Stimulated activated CD8-positive, alpha-beta memory T cell treated with anti-CD3 and anti-CD28 coated beads, Interleukin-15, amount 100 ng/mL, for 4 hours (primary cell): ENCODE measurements around the gene CCDC136.

ENCODE experiments used
- DNase-seq, 2 donors: peaks; one replicate each; pipeline ENCODE4 v3.0.0-alpha.2; 2020; ENCODE audit warnings: low read depth in 2 of 2

CCDC136 gene

DNA sequence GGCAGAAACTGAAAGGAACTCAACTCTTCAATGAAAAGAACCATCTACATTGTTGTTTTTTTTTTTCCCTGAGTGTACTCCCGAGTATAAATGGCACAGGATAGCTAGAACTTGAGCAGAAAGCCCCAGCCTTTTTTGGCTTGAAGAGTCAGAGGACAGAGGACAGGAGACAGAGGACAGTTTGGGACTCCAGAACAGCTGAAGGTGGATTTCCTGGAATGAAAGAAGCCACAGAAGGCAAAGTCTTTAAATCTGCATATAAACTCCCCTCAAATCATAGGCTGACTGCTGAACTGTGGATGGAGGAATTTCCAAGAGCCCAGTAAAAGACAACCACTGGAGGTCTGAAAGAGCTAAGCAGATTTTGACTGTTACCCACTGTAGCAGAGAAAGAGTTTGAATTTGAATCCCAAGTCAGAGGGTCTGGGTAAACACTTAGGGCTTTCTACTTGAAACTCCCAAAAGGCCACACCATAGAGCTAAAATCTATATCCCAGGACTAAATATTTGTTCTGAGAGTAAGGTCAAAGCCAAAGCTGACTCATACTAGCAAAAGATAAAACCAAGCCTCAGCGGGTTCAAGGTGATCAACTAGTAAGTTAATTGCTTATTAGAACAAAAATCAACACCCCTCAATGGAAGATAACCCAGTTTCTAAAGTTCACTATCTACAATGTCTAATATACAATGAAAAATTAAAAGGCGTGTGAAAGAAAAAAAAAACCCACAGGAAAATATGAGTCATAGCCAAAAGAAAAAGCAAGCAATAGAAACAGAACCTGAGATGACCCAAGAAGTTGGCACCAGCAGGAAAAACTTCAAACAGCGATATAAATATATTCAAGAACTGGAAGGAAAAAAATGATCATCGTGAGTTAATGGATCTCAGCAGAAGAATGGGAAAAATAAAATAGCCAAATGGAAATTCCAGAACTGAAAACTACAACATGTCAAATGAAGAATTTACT lies 14.3 kb upstream of the CCDC136 start:
- no peak for DNase-seq

DNA sequence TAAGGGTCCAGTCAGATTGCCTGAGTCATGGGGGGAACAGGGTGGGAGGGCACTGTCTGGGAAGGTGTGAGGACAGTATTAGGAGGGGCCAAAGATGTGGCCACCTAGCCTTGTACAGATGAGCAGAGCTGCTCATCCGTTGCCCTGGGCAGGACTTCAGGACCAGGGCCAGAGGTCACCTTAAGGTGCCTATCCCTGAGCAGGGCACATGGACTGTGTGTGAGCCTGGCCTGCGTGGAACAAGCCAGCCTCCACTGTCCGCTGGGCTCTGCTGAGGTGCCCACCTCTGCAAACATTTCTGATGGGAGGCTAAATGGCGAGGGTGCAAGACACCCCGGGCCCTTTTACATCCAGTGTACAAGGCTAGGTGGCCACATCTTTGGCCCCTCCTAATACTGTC lies 12.8 kb upstream of the CCDC136 start:
- DNase-seq, result no peak

DNA sequence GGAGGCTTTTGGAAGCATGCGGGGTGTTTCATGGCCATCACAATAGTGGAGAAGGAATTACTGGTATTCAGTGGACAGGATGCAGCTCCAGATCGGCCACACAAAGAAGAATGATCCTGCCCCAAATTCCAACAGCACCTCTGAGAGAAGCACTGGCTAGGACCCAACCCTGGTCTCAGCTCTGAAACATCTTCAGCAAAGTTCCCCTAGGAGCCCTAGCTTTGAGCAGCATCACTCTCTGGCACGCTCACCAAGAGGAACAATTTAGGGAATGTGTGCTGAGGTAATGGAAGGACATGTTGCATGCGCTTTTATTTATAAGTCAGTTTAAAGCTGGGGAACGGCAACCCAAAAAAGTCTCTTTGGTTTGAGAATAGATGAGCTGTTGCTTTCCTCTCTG lies 10.6 kb upstream of the CCDC136 start:
- no peak for DNase-seq

DNA sequence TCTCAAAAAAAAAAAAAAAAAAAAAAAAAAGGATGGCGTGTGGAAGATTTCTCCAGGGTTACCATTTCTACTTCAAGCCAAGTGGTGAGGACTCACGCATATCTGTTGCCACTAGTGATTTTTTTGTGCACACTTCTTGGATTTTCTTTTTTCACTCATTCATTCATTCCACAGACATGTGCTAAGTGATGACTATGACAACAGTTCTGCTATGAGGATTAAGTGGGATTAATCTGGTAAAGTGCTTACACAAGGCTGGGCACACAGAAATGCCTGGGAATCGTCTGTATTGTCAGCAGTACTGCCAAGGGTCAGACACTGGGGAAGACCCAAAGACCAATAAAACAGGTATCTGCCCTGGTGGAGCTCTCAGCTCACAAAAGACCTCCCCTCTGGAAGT lies 9.9 kb upstream of the CCDC136 start:
- DNase-seq, result no peak

DNA sequence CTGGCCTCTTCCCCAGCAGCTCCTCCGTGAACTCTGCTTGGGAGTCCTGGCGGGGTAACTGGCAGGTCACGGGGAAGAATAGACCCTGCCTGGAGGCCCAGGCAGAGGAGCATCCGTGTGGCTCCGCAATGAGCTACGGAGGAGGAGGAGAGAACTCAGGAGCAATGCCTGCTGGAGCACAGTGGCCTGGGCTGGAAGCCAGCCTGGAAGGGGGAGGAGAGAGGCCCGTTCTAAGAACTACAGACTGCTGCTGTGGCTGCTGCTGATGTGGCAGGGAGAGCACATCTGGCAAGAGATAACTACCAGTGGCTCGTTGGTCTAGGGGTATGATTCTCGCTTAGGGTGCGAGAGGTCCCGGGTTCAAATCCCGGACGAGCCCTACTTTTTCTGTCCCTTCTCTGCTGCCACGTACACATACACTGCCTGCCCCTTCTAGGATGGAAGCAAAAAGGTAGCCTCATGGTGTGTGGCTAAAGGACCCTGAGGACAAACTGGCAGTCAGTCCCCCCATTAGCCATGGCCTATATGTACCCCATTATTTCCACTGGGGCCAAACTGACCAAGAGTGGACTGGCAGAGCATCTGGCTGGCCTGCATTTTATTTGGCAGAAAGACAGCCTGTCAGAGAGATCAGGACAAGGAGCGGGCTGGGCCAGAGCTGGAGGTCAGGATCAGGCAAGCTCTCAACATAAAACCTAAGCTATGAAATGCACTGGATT lies 8.5 kb upstream of the CCDC136 start:
- DNase-seq, result no peak

DNA sequence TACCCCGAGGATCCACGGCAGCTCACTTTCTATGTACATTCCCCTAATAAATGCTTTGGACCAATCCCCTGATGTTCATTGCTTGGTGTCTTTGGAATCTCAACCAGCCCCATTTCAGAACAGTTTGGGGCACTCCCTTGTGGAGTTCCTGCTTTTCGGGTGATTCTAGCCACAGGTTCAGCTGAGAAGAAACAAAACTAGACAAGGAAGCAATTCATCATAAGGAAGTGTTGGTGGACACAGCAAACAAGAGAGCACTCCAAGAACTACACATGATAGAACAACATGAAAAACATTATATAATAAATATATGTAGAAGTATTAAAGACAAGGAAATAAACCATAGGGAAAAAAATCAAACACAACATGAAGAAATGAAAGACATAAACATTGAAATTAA lies 6.0 kb upstream of the CCDC136 start:
- no peak for DNase-seq

DNA sequence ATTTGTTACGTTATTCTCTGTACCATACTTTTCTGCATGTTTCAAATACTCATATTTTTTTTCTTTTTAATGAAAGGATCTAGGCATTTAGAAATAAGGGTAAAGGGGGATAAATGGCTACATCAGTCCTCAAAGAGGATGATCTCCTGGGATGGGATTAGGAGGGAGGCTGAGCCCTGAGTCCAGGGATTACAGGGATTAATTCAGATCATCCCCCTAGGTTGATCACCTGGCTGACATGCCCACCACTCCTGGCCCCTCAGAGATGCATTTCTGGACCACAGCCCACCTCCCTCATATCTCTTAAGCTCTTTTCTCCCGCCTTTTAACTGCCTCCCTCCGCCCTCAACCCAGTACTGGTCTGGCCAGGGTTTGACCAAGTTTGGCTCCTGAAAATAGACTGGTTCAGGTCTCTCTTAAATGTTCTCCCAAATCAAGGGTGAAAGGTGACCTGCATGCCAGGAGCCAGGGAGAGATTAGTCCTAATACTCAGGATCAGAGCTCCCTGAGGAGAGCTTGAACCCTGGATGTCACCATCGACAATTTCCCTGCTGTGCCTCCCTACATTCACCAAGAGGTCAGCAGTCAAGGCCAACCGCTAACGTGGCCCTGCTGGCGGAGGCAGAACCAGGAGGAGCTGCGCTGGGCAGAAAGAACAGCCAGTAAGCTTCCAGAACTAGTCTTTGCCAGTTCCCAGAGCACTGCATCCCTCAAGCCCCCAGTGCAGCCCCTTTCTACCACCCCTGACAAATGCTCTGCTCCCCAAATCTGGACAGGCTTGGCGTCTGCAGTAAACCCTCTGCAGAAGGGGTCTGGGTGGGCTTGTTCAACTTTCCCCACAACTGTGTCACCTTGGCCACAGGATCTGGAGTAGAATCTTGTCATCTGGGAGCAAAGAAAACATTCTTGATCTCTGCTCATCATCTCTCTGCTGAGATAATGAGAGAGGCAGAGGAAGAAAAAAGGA lies 3.0 kb upstream of the CCDC136 start:
- DNase-seq, result no peak

DNA sequence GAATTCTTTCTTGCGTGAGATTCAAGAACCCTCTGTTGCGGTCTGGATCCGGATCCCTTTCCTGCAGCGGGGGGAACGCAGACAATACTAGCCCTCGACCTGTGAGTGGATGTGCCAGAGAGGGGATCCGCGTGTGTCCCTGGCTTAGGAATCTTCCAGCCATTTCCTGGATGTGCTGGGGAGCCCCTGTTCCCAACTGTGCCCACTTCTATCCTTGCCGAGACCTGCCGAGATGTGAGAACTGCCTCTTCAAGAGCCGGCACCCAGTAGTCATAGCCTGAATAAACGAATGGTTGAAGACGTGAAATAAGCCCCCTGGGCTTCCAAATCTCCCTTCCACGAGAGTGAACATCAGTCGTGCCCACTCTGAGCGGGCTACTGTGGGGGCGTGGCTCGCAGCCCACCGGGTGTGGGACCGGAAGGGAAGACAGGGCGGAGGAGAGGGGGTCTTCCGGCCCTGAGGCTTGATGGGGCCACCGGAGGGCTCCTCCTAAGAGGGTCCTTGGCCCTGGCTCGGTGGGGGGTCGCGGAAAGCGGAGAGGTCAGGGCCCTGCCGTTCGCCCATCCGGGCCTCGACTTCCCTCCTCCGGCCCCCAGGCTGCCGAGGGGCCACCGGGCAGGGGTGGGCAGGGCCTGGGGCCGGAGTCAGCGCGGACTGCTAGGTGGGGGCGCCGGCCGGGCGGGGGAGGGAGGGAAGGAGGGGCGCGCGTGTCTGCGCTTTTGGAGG lies 1.3 kb upstream of the CCDC136 start:
- DNase-seq, result no peak

DNA sequence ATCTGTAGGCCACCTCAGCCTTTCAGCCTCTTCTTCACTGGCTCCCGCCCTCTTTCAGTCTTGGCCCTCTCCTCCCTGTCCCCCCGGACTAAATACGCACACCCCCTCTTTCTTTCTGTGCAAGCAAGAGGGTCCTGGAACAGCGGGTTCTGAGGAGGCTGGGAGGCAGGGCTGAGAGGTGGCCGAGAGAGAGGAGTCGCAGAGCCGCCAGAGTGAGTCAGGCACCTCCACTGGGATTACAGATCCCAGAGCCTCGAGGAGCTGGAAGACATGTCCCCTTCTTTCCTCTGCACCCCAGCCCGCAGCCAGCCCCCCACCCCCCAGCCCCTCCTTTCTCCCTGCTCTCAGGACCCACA lies 182 bp downstream of the CCDC136 start:
- DNase-seq, result no peak

DNA sequence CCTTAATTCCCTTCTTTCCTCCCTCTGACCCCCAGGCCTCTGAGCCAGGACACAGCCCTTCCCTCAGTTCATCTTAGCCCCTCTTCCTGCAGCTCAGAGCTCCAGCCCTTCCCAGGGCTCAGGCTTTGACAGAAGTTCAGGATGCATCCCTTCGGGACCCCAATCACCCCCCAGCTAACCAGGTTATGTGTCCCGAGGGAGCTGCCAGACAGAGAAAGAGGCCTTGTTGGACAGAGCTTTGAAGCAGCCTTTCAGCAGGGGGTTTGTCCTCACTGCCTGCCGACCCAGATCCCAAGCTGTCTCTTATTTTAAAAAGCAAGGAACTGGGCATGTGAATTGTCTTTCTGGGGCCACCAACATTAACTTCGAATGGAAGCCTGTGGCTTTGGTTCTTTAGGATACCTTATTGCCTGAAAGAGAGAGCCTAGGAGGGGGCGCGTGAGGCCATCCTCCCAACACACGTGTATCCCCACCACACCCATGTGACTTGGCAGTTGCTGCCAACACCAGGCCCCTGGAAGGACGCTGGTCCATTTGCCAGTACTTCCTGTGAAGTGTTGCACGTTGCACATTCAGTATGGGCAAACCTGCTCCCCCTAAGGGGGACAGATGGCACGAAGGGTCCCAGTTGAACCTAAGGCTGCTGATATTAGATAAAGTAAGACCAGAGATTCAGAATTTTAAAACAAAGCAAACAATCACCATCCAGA lies 858 bp downstream of the CCDC136 start:
- DNase-seq, result no peak

DNA sequence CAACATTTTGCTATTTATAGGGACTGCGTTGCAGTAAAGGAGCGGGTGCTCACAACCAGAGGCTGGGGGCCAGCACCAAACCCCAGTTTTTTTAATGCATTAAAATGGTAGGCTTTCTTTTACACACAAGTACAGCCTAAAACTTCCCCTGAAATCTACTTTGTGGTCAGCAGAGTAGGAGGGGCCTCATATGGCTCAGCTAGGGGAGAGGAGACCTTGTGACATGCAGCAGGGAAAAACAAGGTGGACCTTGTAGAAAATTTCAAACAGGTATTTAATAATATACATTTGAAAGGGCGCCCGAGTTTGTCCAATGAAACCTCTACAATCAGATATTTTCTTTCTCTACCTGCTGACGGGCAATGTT lies 1.4 kb downstream of the CCDC136 start:
- DNase-seq, result no peak

DNA sequence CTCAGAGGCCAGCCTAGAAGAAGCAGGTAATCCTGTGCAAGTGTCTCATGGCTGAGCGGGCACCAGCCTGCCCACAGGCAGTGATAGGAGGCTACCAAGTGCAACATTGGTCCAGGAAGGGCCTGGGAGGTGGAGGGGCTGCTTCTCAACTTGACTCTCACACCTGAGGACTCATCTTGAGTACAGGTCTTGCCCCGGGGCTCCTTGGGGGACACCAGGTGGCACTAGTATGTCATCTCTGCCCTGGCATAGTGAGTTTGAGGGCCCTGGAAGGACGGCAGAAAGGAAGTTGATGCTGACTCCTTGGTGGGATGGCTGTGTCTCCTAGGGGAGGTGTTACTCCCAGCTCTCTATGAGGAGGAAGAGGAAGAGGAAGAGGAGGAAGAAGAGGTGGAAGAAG lies 2.3 kb downstream of the CCDC136 start:
- no peak for DNase-seq

DNA sequence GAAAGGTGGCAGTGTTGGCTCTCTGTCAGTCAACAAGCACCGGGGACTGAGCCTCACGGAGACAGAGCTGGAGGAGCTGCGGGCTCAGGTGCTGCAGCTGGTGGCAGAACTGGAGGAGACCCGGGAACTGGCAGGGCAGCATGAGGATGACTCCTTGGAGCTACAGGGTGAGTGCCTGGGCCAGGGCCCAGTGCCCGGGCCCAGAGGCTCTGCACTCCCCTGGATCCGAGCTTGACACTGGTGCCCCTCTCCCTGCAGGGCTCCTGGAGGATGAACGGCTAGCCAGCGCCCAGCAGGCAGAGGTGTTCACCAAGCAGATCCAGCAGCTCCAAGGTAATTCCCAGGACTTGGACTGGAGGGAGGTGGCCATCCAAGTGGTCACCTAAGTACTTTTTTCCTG lies 2.7 kb downstream of the CCDC136 start:
- DNase-seq, result no peak

DNA sequence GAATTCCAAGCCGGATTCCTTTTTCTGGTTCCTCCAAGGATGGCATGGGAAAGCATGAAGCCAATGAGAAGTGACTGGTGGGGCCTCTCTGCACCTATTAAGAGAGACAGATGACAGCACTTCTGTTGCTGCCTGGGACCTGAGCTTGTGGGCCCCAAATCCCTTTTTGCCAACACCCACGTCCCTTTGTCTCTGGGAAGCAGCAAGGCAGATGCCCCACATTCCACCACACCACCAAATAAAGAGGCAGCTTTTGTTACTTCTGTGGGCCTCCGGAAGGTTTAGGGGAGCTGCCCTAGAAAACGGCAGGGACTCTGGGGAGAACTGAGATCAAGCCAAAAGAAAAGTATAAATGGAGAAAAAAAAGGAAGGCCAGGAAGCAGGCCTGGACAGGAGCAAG lies 3.4 kb downstream of the CCDC136 start:
- DNase-seq, result no peak

DNA sequence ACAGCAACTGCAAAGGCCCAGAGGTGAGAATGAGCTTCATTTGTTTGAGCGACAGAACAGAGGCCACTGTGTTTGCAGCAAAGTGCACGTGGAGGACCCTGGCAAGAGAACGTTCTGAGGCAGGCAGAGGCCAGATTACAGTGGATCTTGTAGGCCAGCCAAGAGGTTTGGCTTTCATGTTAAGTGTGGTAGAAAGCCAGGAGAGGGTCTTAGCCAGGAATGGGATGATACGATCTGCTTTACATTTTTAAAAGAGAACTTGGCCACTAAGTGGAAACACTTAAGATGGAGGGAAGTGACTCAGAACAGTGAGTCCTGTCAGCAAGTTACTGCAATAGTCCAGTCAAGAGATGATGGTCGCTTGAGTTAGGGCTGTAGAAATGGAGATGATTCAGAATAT lies 4.6 kb downstream of the CCDC136 start:
- DNase-seq, result no peak

DNA sequence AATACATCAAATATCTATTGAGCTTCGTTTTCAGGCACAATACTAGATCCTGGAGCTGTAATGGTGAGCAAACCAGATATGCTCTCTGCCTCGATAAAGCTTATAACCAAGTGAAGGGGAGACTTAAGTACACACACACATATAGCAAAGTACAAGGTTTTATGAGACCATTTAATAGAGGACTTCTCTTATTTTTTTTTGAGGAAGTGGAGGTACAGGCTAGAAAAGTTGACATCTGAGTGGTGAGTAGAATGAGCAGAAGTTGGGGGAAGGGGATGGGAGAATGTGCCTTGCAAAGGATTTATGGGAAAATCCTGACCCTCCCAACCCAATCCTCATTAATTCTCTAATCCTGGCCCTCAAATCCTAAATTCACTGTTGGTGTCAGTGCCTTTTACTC lies 7.7 kb downstream of the CCDC136 start:
- DNase-seq, result no peak

DNA sequence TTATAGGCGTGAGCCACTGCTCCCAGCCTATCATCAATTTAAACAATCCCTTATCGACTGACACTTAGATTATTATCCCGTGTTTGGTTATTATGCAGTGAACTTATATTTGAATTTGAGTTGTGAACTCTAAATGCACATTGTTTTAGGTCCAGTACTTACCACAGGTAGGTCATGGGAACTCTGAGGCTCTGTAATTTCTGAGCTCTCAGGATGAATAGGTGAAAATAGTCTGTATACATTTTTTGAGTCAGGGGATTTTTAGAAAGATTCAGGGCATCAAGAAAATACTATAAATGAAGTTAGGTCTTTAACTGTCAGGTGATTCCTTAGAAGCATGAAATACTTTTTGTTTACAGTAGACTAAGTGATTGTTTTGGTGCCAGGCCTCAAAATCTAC lies 8.8 kb downstream of the CCDC136 start:
- DNase-seq, result no peak

DNA sequence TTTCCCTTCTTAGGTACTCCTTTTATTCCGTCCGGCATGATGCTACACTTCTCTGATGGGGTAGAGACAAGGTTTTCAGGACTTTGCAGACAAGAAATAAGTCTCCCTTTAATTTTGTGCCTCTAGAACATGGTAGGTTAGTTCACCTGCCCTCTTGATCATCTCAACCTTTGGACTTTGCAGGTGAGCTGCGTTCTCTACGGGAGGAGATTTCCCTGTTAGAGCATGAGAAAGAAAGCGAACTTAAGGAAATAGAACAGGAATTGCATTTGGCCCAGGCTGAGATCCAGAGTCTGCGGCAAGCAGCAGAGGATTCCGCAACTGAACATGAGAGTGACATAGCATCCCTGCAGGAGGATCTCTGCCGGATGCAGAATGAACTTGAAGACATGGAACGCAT lies 9.2 kb downstream of the CCDC136 start:
- DNase-seq, result no peak

DNA sequence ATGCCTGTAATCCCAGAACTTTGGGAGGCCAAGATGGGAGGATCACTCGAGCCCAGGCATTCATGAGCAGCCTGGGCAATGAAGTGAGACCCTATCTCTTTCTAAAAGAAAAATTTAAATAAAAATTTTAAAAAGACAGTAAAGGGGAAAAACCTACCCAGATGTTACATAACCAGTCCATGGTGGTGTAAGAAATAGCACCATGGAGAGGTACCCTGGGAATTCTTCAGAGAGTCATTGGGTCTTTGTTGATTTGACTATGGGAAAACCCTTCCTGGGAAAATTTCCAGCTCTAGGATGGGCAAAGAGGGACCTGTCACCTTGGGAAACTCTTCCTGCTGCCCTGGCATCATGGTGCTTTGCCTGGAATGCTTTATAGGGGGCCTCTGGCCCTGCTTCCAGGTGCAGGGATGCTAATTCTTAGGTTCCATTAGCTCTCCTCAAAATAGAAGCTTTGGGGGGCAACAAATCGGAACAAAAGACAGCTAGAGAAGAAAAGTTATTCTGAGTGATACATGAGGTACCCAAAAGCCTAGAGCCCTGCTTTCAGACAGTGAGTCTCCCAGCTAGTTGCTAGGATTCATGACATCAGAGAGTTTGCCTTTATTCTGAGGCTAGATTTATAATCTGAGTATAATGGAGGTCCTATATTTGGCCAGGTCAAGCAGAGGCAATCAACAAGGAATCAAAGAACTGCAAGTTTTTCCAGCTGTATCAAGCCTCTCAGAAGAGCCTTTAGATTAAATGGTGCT lies 10.1 kb downstream of the CCDC136 start:
- DNase-seq, result no peak

DNA sequence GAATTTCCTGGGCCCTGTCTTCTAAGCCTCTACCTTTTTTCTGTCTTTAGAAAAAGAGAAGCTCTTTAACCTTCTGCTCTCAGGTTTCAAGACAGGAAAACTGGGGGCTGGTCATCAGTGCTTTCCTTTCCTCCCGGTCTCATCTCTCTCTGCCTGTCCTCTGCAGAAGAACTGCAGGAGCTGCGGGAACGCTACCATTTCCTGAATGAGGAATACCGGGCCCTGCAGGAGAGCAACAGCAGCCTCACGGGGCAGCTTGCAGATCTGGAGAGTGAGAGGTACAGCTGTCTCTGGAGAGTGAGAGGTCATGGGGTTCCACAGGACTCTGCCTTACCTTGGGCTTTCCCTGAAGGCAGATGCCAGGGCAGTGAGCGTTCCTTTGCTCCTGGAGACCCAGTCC lies 12.7 kb downstream of the CCDC136 start:
- DNase-seq, result no peak
